Activated CD4-positive, alpha-beta T cell treated with anti-CD3 and anti-CD28 coated beads, Interleukin-2, amount 50 U/mL, for 16 hours (primary cell): ENCODE data around the gene PLB1.
"Not testable (repeated sequence)": the region's sequence is repeated elsewhere in the genome, so short reads cannot be mapped to it uniquely, and the experiment has no call there.

ENCODE experiments used
- DNase-seq: peaks from one replicate; pipeline ENCODE4 v3.0.0-alpha.2; 2020

The PLB1 gene

GRCh38 chr2:28469947-28470535 is 25.8 kb upstream of the PLB1 start:
- no peak for DNase-seq

- DNase-seq: no peak
Measured at GRCh38 chr2:28470759-28471158, 25.1 kb upstream of the PLB1 start.

- DNase-seq: no peak
Measured at GRCh38 chr2:28471214-28471613, 24.6 kb upstream of the PLB1 start.

GRCh38 chr2:28471701-28472236 is 24.1 kb upstream of the PLB1 start:
- DNase-seq: no peak

GRCh38 chr2:28472641-28473040 is 23.2 kb upstream of the PLB1 start:
- not testable (repeated sequence) for DNase-seq

GRCh38 chr2:28475088-28475595 is 20.7 kb upstream of the PLB1 start:
- no peak for DNase-seq

- no peak for DNase-seq
Measured at GRCh38 chr2:28477087-28477486, 18.8 kb upstream of the PLB1 start.

GRCh38 chr2:28477645-28478044 is 18.2 kb upstream of the PLB1 start:
- no peak for DNase-seq

GRCh38 chr2:28480403-28481049 is 15.3 kb upstream of the PLB1 start:
- no peak for DNase-seq

GRCh38 chr2:28481905-28482304 is 14.0 kb upstream of the PLB1 start:
- DNase-seq: no peak

GRCh38 chr2:28484835-28485234 is 11.0 kb upstream of the PLB1 start:
- no peak for DNase-seq

- no peak for DNase-seq
Measured at GRCh38 chr2:28486526-28486925, 9.3 kb upstream of the PLB1 start.

- no peak for DNase-seq
Measured at GRCh38 chr2:28487258-28487657, 8.6 kb upstream of the PLB1 start.

- DNase-seq: no peak
Measured at GRCh38 chr2:28488083-28488830, 7.6 kb upstream of the PLB1 start.

GRCh38 chr2:28488858-28489575 is 6.8 kb upstream of the PLB1 start:
- DNase-seq: no peak

- no peak for DNase-seq
Measured at GRCh38 chr2:28490558-28490957, 5.3 kb upstream of the PLB1 start.

GRCh38 chr2:28492282-28492681 is 3.6 kb upstream of the PLB1 start:
- no peak for DNase-seq

- DNase-seq: no peak
Measured at GRCh38 chr2:28493636-28494035, 2.2 kb upstream of the PLB1 start.

- no peak for DNase-seq
Measured at GRCh38 chr2:28496781-28497180, 921 bp downstream of the PLB1 start.

- no peak for DNase-seq
Measured at GRCh38 chr2:28497206-28497605, 1.3 kb downstream of the PLB1 start.

- DNase-seq: no peak
Measured at GRCh38 chr2:28499282-28499681, 3.4 kb downstream of the PLB1 start.

- no peak for DNase-seq
Measured at GRCh38 chr2:28505361-28505760, 9.5 kb downstream of the PLB1 start.
